Activated naive CD8-positive, alpha-beta T cell treated with anti-CD3 and anti-CD28 coated beads, Interleukin-2, amount 10 ng/mL, durations not matched to agents 7 days and 5 days (primary cell): Measurements from ENCODE around the gene GGTA1. TPM values are rescaled to one million over a fixed set of nuclear protein-coding genes. Genes with fewer than 3 reads are reported as not detected.
"Not testable (repeated sequence)": the region's sequence is repeated elsewhere in the genome, so short reads cannot be mapped to it uniquely, and the experiment has no call there.

Experiments
- ATAC-seq: fragments of 150-1000 bp; cut with Tn5 transposase; one replicate; pipeline ENCODE4 v1.10.0; 2021; ENCODE audit warnings: low read depth, moderate library complexity
- POLR2A ChIA-PET: fragments of 350-600 bp; sonication (Branson Sonifier 250); formaldehyde crosslinking; loops from one replicate; lab custom pipeline; 2021; ENCODE audit warnings: antibody characterized with exemption; lab: Charles Lee
- DNase-seq: peaks from one replicate; pipeline ENCODE4 v3.0.0; 2021
- H3K27ac Mint-ChIP-seq: one replicate; pipeline ENCODE4 v1.8.0; 2022; ENCODE audit warnings: mild to moderate bottlenecking, mixed read lengths
- H3K27me3 Mint-ChIP-seq: one replicate; pipeline ENCODE4 v1.8.0; 2022; ENCODE audit warnings: mild to moderate bottlenecking, moderate library complexity, mixed read lengths
- H3K36me3 Mint-ChIP-seq: one replicate; pipeline ENCODE4 v1.8.0; 2021; ENCODE audit warnings: mild to moderate bottlenecking, mixed read lengths
- H3K4me1 Mint-ChIP-seq: one replicate; pipeline ENCODE4 v1.8.0; 2021; ENCODE audit warnings: mixed read lengths
- H3K4me3 Mint-ChIP-seq: one replicate; pipeline ENCODE4 v1.8.0; 2022; ENCODE audit warnings: mild to moderate bottlenecking, moderate library complexity, mixed read lengths
- H3K9me3 Mint-ChIP-seq: one replicate; pipeline ENCODE4 v1.8.0; 2021; ENCODE audit warnings: mixed read lengths
- total RNA-seq, 2 experiments: library from RNA; stranded (reverse); gene quantifications; one replicate each; pipeline ENCODE4 v1.2.3, GENCODE V29; 2021

Gene GGTA1
- total RNA-seq, 2 experiments from 2014 or later, result not detected

- DNase-seq, result no peak
- H3K4me1 Mint-ChIP-seq, result no peaks in the 10 kb centered on the region
Observed at GRCh38 chr9:121518634-121519033, 19.0 kb upstream of the GGTA1 start.

GRCh38 chr9:121513166-121513565 is 13.5 kb upstream of the GGTA1 start:
- H3K27me3 Mint-ChIP-seq, H3K4me1 Mint-ChIP-seq, H3K4me3 Mint-ChIP-seq, H3K9me3 Mint-ChIP-seq, POLR2A ChIA-PET, ATAC-seq, DNase-seq, H3K27ac Mint-ChIP-seq, H3K36me3 Mint-ChIP-seq: not testable (repeated sequence)

More at GRCh38 chr9:121518634-121519033, 19.0 kb upstream of the GGTA1 start:
- Mint-ChIP-seq H3K9me3 (peaks cover 5% of the 10 kb centered on the region), H3K36me3 (no peaks in the 10 kb centered on the region), H3K4me3 (no peak overlapping the region), H3K27me3 (peaks cover 16% of the 10 kb centered on the region), H3K27ac (no peak overlapping the region)
- POLR2A ChIA-PET, result no interaction called here
- no peak for ATAC-seq

GRCh38 chr9:121510766-121511550 is 11.3 kb upstream of the GGTA1 start:
- Mint-ChIP-seq H3K4me1 (no peaks in the 10 kb centered on the region), H3K9me3 (no peaks in the 10 kb centered on the region), H3K27me3 (peaks cover 1% of the 10 kb centered on the region), H3K36me3 (no peaks in the 10 kb centered on the region), H3K4me3 (no peak overlapping the region), H3K27ac (no peak overlapping the region)
- POLR2A ChIA-PET, result no interaction called here
- ATAC-seq (no peak), DNase-seq (no peak)

DNA sequence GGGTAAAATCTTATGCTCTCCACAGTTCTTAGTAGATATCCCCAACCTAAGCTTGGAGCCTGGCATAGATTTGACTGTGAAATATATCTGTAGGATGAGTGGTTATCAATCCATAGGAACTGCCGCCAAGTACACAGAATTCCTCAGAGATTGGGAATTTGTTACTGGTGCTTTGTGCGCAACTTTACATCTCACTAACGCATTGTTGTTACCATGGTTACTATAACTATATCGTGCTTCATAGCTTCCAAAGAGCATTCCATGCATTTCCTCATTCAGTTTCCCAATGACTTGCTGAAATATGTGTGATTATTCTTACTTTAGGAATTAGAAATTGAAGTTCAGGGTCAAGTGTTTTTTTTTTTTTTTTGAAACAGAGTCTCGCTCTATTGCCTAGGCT is 9.5 kb upstream of the GGTA1 start:
- H3K9me3 Mint-ChIP-seq, result no peaks in the 10 kb centered on the region
- no peaks in the 10 kb centered on the region for H3K4me1 Mint-ChIP-seq
- no peak for ATAC-seq
- no peak for DNase-seq
- no peaks in the 10 kb centered on the region for H3K36me3 Mint-ChIP-seq
- no peak overlapping the region for H3K27ac Mint-ChIP-seq
- H3K27me3 Mint-ChIP-seq, result peaks cover 5% of the 10 kb centered on the region
- no peak overlapping the region for H3K4me3 Mint-ChIP-seq
- POLR2A ChIA-PET, result no interaction called here

- no peaks in the 10 kb centered on the region for H3K36me3 Mint-ChIP-seq
- ATAC-seq (no peak), DNase-seq (no peak)
- no peak overlapping the region for H3K4me3 Mint-ChIP-seq
- no peaks in the 10 kb centered on the region for H3K9me3 Mint-ChIP-seq
- POLR2A ChIA-PET, result no interaction called here
- peaks cover 11% of the 10 kb centered on the region for H3K27me3 Mint-ChIP-seq
- H3K4me1 Mint-ChIP-seq, result peaks cover 3% of the 10 kb centered on the region
- no peak overlapping the region for H3K27ac Mint-ChIP-seq
Observed at GRCh38 chr9:121508415-121508814, 8.8 kb upstream of the GGTA1 start.

DNA sequence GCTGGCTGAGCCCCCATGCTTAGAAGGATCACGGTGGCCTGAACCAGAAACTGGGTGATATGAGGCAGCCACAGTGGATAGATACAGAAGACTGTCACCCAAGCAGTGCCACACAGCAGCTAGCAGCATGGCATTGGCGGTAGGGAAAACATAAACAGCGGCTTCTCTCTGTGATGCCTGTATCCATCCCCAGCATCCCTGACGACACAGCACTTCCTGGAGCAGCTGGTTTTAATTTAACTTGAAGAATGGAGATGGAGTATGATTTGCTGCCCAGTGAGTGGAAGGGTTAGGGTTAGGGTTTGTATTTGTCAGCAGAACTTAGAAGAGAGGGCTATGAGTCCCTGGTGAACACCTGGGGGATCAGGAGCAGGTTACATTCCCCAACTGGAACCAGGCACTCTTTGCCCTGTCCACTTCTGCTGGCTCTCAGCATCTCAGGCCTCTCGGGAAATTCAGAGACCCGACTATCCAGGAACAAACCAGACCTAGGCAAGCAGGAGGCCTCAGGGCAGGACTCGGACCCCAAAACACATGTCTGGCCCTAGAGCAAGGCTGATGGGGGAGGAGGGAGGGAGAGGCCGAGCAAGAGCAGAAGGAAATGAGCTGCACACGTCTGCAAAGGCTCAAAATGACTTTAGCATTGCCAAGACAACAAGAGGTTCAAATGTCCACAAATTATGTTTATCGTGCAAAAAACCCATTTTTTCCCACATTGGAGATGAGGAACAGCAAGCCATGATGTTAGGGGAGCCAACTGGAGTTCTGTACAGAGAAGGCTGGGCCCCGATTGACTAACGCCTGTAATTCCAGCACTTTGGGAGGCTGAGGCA is 6.5 kb upstream of the GGTA1 start:
- Mint-ChIP-seq H3K4me3 (no peak overlapping the region), H3K4me1 (peaks cover 10% of the 10 kb centered on the region), H3K36me3 (no peaks in the 10 kb centered on the region), H3K27me3 (peaks cover 20% of the 10 kb centered on the region), H3K9me3 (no peaks in the 10 kb centered on the region), H3K27ac (no peak overlapping the region)
- no peak for DNase-seq
- no peak for ATAC-seq
- POLR2A ChIA-PET, result no interaction called here

GRCh38 chr9:121503444-121503843 is 3.8 kb upstream of the GGTA1 start:
- POLR2A ChIA-PET, result no interaction called here
- no peak for DNase-seq
- H3K27ac Mint-ChIP-seq, result no peak overlapping the region
- no peaks in the 10 kb centered on the region for H3K36me3 Mint-ChIP-seq
- ATAC-seq, result no peak
- no peaks in the 10 kb centered on the region for H3K9me3 Mint-ChIP-seq
- no peak overlapping the region for H3K4me3 Mint-ChIP-seq
- H3K4me1 Mint-ChIP-seq, result peaks cover 19% of the 10 kb centered on the region
- H3K27me3 Mint-ChIP-seq, result peaks cover 43% of the 10 kb centered on the region

DNA sequence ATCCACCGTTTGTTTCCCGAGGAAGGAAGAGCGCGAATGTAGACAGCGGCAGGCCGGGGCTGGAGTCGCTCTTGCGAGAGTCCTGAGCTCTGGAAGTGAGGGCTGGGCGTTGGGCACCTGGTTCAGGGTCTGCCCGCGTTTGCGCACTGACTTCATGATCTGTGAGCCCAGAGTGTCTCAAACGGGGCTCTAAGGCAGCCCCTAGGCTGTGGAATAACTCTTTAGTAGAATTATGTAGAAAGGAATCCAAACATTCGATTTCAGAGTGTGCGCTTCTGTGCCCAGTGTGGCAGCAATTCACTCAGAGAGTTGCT is 478 bp upstream of the GGTA1 start:
- Mint-ChIP-seq H3K4me3 (peak overlapping the region; percentile 46), H3K27me3 (peaks cover 62% of the 10 kb centered on the region), H3K27ac (no peak overlapping the region), H3K36me3 (no peaks in the 10 kb centered on the region), H3K4me1 (peaks cover 22% of the 10 kb centered on the region), H3K9me3 (peaks cover 3% of the 10 kb centered on the region)
- DNase-seq (no peak), ATAC-seq (no peak)
- POLR2A ChIA-PET, result no interaction called here

GRCh38 chr9:121499177-121499426 is 542 bp downstream of the GGTA1 start:
- peaks cover 22% of the 10 kb centered on the region for H3K4me1 Mint-ChIP-seq
- H3K9me3 Mint-ChIP-seq, result peaks cover 3% of the 10 kb centered on the region
- peaks cover 62% of the 10 kb centered on the region for H3K27me3 Mint-ChIP-seq
- no peak for ATAC-seq
- POLR2A ChIA-PET, result no interaction called here
- no peak for DNase-seq
- no peaks in the 10 kb centered on the region for H3K36me3 Mint-ChIP-seq
- peak overlapping the region; percentile 71 for H3K4me3 Mint-ChIP-seq
- no peak overlapping the region for H3K27ac Mint-ChIP-seq

DNA sequence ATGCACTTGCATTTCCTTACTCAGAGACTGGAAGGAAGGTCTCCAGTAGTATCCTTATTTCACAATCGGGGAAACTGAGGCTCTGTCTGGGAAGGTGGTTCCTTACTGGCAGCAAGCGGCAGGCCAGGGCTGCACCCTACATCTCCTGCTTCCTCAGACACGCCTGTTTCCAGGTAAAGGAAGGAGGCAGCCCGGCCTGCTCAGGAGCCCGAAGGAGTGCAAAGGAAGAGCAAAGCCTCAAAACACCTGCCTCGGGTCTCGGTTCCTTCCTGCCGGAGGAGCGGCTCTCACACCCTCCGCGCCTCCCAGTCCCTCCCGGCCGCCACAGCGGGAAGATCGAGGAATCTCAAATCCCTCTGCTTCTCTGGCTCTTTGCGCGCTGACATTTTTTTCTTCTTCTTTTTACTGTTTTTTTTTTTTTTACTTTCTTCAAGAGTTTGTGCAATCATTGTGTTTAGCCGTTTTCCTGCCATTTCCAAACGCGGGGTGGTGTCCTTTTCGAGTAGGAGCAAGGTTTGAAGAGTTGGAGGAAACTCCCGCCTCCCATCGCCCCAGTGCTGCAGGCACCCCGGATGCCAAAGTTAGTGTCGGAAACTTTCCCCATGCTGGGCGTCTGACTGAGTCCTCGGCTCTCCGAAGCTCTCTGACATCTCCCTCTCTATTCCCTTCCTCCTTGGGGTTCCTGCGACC is 1.0 kb downstream of the GGTA1 start:
- peak; percentile 48 for DNase-seq
- peak; percentile 38 for ATAC-seq
- Mint-ChIP-seq H3K36me3 (no peaks in the 10 kb centered on the region), H3K4me1 (peaks cover 20% of the 10 kb centered on the region), H3K4me3 (peak overlapping the region; percentile 71), H3K9me3 (peaks cover 3% of the 10 kb centered on the region), H3K27ac (no peak overlapping the region), H3K27me3 (peaks cover 58% of the 10 kb centered on the region)
- POLR2A ChIA-PET, result no interaction called here

GRCh38 chr9:121498150-121498486 is 1.5 kb downstream of the GGTA1 start:
- Mint-ChIP-seq H3K27ac (no peak overlapping the region), H3K9me3 (peaks cover 3% of the 10 kb centered on the region), H3K4me1 (peaks cover 16% of the 10 kb centered on the region), H3K4me3 (peak overlapping the region; percentile 71), H3K27me3 (peaks cover 54% of the 10 kb centered on the region), H3K36me3 (no peaks in the 10 kb centered on the region)
- ATAC-seq (peak; percentile 57), DNase-seq (peak; percentile 39)
- POLR2A ChIA-PET, result no interaction called here

- ATAC-seq (no peak), DNase-seq (no peak)
- POLR2A ChIA-PET, result no interaction called here
- Mint-ChIP-seq H3K4me1 (peaks cover 13% of the 10 kb centered on the region), H3K27me3 (peaks cover 50% of the 10 kb centered on the region), H3K4me3 (no peak overlapping the region), H3K9me3 (peaks cover 3% of the 10 kb centered on the region), H3K27ac (no peak overlapping the region), H3K36me3 (no peaks in the 10 kb centered on the region)
Observed at GRCh38 chr9:121495976-121496375, 3.7 kb downstream of the GGTA1 start.

GRCh38 chr9:121494192-121494591 is 5.5 kb downstream of the GGTA1 start:
- Mint-ChIP-seq H3K4me3 (no peak overlapping the region), H3K4me1 (peaks cover 10% of the 10 kb centered on the region), H3K9me3 (peaks cover 3% of the 10 kb centered on the region), H3K36me3 (no peaks in the 10 kb centered on the region), H3K27ac (no peak overlapping the region), H3K27me3 (peaks cover 39% of the 10 kb centered on the region)
- DNase-seq (no peak), ATAC-seq (no peak)
- POLR2A ChIA-PET, result no interaction called here

DNA sequence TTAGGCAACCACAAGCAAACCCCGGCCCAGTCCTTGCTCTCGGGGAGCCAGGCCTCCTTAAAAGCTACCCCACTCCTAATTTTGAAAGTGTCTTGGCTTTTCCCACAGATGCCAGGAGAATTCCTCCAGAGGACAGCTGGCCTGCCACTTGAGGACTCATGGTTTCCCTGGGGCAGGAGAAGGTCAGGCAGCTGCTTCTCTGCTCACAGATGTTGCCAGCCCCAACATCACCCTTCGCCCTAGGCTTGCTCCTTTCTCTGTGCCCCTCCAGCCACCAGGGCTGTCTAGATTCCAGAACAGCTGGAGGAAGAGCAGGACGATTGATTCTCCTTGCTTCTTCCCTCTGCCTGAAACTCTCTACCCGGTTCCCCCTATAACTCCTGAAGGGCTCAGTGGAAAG is 8.5 kb downstream of the GGTA1 start:
- Mint-ChIP-seq H3K36me3 (no peaks in the 10 kb centered on the region), H3K9me3 (peaks cover 3% of the 10 kb centered on the region), H3K27ac (no peak overlapping the region), H3K27me3 (peaks cover 14% of the 10 kb centered on the region), H3K4me1 (peaks cover 1% of the 10 kb centered on the region), H3K4me3 (no peak overlapping the region)
- DNase-seq (no peak), ATAC-seq (no peak)
- POLR2A ChIA-PET, result no interaction called here
